Prostate gland (tissue), 2 donors: ENCODE measurements around the gene PDGFC. TPM values are rescaled to one million over a fixed set of nuclear protein-coding genes. Genes with fewer than 3 reads are reported as not detected.

Experiments
- DNase-seq: peaks from one replicate; pipeline ENCODE4 v3.0.0-alpha.2; 2019; ENCODE audit warnings: low spot score
- H3K27ac ChIP-seq, 2 donors: fragments of 200-600 bp; sonication (generic); 2 replicates each; pipeline ENCODE4 v1.5.1; 2017 to 2019
- H3K27me3 ChIP-seq: fragments of 200-600 bp; sonication (generic); replicated peaks from 2 replicates; pipeline ENCODE4 v1.5.1; 2019; ENCODE audit not compliant: insufficient read depth
- H3K36me3 ChIP-seq, 2 donors: fragments of 200-600 bp; sonication (generic); 1 replicate in 1 of 2; 2 replicates in 1 of 2; pipeline versions ENCODE4 v1.5.1 to v1.8.1; 2017 to 2019
- H3K4me1 ChIP-seq: fragments of 200-600 bp; sonication (generic); replicated peaks from 2 replicates; pipeline ENCODE4 v1.5.1; 2019
- H3K4me3 ChIP-seq, 2 donors: fragments of 200-600 bp; sonication (generic); 2 replicates each; pipeline ENCODE4 v1.5.1; 2017 to 2019
- H3K9me3 ChIP-seq: fragments of 200-600 bp; sonication (generic); 2 replicates; pipeline ENCODE4 v1.5.1; 2017
- CTCF ChIP-seq, 4 experiments: fragments of 200-600 bp in 2 of 4; fragments of 450-650 bp in 2 of 4; sonication (generic) in 2 of 4; IDR thresholded peaks; 1 replicate in 3 of 4; 2 replicates in 1 of 4; pipeline ENCODE4 v1.5.1; 2016 to 2019; ENCODE audit warnings: antibody characterized with exemption in 4 of 4, mild to moderate bottlenecking in 2 of 4, moderate library complexity in 2 of 4
- POLR2A ChIP-seq: fragments of 450-650 bp; IDR thresholded peaks from one replicate; pipeline ENCODE4 v1.6.1; 2016; ENCODE audit warnings: antibody characterized with exemption, mild to moderate bottlenecking
- POLR2AphosphoS5 ChIP-seq: sonication (generic); formaldehyde crosslinking; IDR thresholded peaks from one replicate; pipeline ENCODE4 v1.6.1; 2017; ENCODE audit warnings: antibody characterized with exemption
- WGBS: methylation state at CpG from one replicate; pipeline ENCODE4 v1.1.5; 2018; 5-methylcytosine and 5-hydroxymethylcytosine counted together
- intact Hi-C: fragments of 100-400 bp; cut with DNase I; formaldehyde crosslinking; loops from one replicate; pipeline ENCODE4 v1.14.2; 2022
- total RNA-seq, 2 donors: library from RNA; depleted of rRNA; stranded (reverse); fragments of >200 nt; gene quantifications; one replicate each; pipeline ENCODE4 v1.1.0, GENCODE V29; 2016

The PDGFC gene
- total RNA-seq, 2 donors from 2014 or later: 18.6 to 36.8 TPM

GRCh38 chr4:156949373-156949814 is 22.2 kb downstream of the PDGFC start:
- Histone ChIP-seq H3K4me1 (no peaks in the 10 kb centered on the region), H3K9me3 (no peaks in the 10 kb centered on the region), H3K27ac (peak overlapping the region in 1 of 2 donors; percentile 28), H3K27me3 (no peaks in the 10 kb centered on the region), H3K4me3 (no peak overlapping the region), H3K36me3 (no peaks in the 10 kb centered on the region)
- DNase-seq: no peak
- 66% methylated on average over 2 of the region's 2 CpGs for WGBS
- intact Hi-C loops: loop anchor here (10.0 kb wide), 1 partner anchor 125 kb away; no protein-coding TSS in a partner anchor
- TF ChIP-seq POLR2AphosphoS5 (no peak), POLR2A (no peak), CTCF (IDR thresholded peaks at IDR 0.05) (no peak)

- H3K4me1 ChIP-seq: no peaks in the 10 kb centered on the region
- WGBS: 53% methylated on average over 3 of the region's 3 CpGs
Observed at GRCh38 chr4:156948738-156949137, 22.9 kb downstream of the PDGFC start.

DNA sequence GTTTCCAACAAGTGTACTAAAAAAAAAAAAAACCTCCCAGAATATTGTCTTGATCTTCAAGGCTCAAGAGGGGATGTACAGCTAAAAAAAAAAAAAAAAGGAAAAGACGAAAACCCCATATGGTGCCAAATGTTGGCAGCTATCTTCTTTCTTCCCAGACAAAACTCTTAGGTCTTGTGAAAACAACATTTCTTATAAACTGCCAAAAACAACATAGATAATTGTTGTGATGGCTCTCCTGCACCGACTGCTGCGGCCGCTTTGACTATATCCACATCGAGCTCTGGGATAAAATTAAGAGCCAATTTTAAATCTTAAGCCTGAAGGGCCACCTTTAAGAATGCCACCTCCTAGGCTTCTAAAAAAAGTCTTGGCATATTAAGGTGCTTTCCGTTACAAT is 23.5 kb downstream of the PDGFC start:
- Histone ChIP-seq H3K27ac (peak overlapping the region in 1 of 2 donors; percentile 41), H3K4me1 (no peaks in the 10 kb centered on the region), H3K36me3 (no peaks in the 10 kb centered on the region), H3K9me3 (no peaks in the 10 kb centered on the region), H3K27me3 (no peaks in the 10 kb centered on the region), H3K4me3 (no peak overlapping the region)
- TF ChIP-seq CTCF (IDR thresholded peaks at IDR 0.05) (no peak), POLR2AphosphoS5 (no peak), POLR2A (no peak)
- no peak for DNase-seq
- WGBS: 58% methylated on average over 6 of the region's 6 CpGs
- intact Hi-C loops: loop anchor here (10.0 kb wide), 1 partner anchor 123 kb away; no protein-coding TSS in a partner anchor

More at GRCh38 chr4:156948738-156949137, 22.9 kb downstream of the PDGFC start:
- no peaks in the 10 kb centered on the region for H3K36me3 ChIP-seq
- H3K9me3 ChIP-seq: no peaks in the 10 kb centered on the region
- H3K4me3 ChIP-seq: no peak overlapping the region
- no peak for DNase-seq
- H3K27me3 ChIP-seq: no peaks in the 10 kb centered on the region
- TF ChIP-seq CTCF (IDR thresholded peaks at IDR 0.05) (no peak), POLR2A (no peak), POLR2AphosphoS5 (no peak)
- intact Hi-C loops: loop anchor here (10.0 kb wide), 1 partner anchor 124 kb away; no protein-coding TSS in a partner anchor
- peak overlapping the region; percentile 28 to 41 for H3K27ac ChIP-seq

GRCh38 chr4:156946516-156947424 is 24.8 kb downstream of the PDGFC start:
- H3K27me3 ChIP-seq: no peaks in the 10 kb centered on the region
- no peak for DNase-seq
- 40% methylated on average over 5 of the region's 5 CpGs for WGBS
- no peaks in the 10 kb centered on the region for H3K9me3 ChIP-seq
- H3K4me3 ChIP-seq: no peak overlapping the region
- H3K27ac ChIP-seq: peak overlapping the region; percentile 23 to 26
- H3K4me1 ChIP-seq: no peaks in the 10 kb centered on the region
- intact Hi-C loops: loop anchor here (10.0 kb wide), 1 partner anchor 122 kb away; no protein-coding TSS in a partner anchor
- no peak for TF ChIP-seq CTCF (IDR thresholded peaks at IDR 0.05)
- no peaks in the 10 kb centered on the region for H3K36me3 ChIP-seq
